ENCODE results near the gene TYSND1.

DNA sequence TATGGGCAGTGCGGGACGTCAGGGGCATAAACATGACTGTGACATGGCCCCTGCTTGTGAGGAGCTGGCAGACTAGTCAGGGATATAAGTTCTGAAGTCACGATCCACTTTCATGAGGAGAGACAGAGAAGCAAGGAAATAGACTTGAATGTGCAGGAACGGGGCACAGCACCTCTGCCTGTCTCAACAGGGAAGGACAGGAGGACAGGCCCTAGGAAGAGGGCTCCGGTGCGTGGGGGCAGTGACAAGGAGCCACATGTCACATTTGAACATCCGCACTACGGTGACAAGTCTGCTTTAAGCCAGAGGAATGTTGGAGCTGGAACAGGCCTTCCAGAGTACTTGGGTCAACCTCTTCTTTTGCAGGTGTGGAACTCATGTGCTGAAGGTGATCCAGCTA is 43.6 kb upstream of the TYSND1 start:
- TF ChIP-seq, protein P1, sequence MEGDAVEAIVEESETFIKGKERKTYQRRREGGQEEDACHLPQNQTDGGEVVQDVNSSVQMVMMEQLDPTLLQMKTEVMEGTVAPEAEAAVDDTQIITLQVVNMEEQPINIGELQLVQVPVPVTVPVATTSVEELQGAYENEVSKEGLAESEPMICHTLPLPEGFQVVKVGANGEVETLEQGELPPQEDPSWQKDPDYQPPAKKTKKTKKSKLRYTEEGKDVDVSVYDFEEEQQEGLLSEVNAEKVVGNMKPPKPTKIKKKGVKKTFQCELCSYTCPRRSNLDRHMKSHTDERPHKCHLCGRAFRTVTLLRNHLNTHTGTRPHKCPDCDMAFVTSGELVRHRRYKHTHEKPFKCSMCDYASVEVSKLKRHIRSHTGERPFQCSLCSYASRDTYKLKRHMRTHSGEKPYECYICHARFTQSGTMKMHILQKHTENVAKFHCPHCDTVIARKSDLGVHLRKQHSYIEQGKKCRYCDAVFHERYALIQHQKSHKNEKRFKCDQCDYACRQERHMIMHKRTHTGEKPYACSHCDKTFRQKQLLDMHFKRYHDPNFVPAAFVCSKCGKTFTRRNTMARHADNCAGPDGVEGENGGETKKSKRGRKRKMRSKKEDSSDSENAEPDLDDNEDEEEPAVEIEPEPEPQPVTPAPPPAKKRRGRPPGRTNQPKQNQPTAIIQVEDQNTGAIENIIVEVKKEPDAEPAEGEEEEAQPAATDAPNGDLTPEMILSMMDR (IDR thresholded peaks at IDR 0.05): no peak
- TF ChIP-seq EP300 (IDR thresholded peaks at IDR 0.05): no peak
- TF ChIP-seq POLR2A (IDR thresholded peaks at IDR 0.05): no peak
- no peak for TF ChIP-seq POLR2AphosphoS5 (IDR thresholded peaks at IDR 0.05)

Measured in upper lobe of left lung (tissue), 4 donors.